ENCODE measurements around the gene SLC6A7.
A peak's percentile ranks its signal among the peaks of the same experiment; 100 is the strongest.
"Not testable (repeated sequence)": the region's sequence is repeated elsewhere in the genome, so short reads cannot be mapped to it uniquely, and the experiment has no call there.

SLC6A7 gene

DNA sequence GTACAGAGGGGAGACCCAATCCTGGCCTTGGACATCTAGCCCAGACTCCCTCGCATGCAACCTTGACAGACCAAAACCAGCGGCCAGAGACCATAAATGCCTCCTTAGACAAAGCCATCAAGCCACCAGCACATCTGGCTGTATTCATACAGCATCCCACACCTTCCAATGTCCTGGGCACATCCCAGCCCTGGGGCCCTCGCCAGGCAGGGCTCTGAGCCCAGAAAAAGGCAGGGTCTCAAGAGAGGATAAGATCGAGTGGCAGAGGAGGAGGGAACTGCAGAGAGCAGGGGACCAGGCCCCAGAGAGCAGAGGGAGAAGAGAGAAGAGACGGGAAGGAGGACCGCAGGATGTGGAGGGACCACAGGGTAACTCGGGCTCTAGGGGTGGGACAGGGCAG is 54.3 kb downstream of the SLC6A7 start:
- no peak for DNase-seq (ENCODE audit: low spot score)

DNA sequence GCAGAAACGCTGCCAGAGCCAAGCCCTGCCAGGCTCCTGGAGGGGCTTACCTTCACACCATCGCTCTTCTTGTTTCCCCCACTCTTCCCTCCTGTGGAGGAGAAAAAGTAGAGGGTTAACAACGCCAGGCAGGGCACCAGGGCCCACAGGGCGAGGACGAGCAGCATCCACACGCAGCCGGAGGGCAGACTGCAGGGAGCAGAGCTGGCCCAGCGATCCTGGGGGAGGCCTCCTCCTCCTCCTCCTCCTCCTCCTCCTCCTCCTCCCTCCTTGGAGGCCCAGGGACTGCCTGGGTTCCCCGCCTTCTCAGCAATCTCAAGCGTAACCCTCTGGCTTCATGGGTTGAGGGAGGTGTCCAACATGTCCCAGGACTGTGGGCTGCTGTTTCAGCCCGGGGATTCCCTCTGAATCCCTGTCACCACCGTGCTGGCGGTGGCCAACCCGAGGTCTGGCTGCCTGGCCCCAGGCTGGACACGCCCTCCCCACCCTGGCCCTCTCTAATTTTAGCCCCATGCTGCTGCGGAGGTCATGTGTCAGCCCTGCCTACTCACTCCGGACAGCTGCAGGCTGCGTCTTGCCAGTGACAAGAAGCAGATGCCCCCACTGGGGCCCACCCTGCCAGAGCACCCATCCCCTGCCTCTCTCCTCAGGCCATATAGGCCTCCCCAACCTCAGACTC is 55.4 kb downstream of the SLC6A7 start:
- peak; percentile 69 for DNase-seq (ENCODE audit: low spot score)

DNA sequence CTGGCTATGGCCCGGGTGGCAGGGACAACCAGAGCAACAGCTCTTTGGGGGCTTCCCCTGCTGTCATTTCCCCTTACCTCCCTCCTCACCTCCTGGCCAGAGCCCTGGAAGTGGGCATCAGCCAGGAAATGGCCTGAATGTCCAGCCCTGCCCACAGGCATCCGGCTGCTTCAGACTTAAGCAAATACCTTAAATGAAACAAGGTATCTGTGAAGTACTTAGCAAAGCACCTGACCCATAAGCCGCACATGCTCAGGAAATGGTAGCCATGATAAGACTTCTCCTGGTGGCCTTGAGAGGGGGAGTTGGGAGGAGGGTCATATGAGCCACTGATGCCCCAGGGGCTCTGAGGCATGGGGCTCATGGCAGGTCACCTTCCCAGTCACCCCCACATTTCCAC is 55.9 kb downstream of the SLC6A7 start:
- DNase-seq (ENCODE audit: low spot score) = no peak

DNA sequence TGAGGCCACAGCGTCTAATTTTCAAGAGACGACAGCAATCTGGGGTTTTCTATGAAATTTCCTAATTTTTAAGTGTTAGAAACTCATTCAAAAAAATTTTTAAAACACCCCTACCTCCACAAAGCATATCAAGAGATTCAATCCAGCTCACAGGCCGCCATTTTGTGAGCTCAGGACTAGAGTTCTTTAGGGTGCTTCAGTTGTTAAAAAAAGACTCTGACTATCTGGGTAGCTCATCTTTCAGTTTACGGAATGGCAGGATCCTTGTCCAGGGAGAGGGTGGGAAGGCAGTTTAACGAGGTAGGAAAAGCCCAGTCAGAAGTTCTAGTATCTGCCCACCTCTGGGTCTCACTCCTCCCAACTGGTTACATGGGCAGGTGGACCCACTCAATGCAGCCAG is 56.6 kb downstream of the SLC6A7 start:
- DNase-seq (ENCODE audit: low spot score) = no peak

DNA sequence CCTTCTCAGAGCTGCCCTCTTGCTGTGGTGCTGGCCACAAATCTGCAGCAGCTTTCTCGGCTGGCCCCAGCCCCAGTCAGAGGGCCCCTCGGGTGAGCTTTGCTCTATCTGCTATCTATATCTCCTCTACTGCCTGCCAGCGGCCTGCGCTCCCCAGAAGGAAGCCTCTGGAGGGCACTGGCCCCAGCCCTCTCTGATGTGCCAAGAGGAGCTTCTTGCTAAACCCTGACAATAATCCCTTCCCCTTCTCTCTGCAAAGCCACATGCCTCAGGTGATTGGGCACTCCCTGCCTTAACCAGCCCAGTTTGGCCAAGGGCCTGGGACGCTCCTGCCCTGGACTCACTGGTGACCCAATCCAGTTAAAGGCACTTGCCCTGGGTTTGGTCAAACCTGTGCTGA is 57.0 kb downstream of the SLC6A7 start:
- no peak for DNase-seq (ENCODE audit: low spot score)

DNA sequence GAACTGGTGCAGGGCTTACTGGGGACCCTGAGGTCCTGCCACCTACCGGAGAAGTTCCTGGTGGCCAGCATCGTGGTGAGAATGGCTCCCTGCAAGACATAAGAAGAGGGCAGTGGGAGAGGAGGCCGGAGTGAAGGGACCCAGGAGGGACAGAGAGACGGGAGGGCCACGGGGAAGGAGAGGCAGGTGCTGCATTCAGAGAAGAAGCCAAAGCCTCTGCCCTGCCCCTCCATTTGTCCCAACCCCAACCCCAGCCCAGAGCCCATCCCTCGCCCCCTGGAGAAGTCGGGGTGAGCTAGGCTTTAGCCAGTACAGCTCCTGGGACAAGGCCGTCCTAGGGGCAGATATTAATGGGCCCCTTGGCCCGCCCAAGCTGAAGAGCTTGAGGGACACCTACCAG is 57.9 kb downstream of the SLC6A7 start:
- DNase-seq (ENCODE audit: low spot score) = no peak

DNA sequence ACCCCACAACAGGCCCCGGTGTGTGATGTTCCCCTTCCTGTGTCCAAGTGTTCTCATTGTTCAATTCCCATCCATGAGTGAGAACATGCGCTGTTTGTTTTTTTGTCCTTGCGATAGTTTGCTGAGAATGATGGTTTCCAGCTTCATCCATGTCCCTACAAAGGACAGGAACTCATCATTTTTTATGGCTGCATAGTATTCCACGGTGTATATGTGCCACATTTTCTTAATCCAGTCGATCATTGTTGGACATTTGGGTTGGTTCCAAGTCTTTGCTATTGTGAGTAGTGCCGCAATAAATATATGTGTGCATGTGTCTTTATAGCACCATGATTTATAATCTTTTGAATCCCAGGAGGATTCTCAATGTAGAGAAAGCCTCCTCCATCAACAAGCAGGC is 58.6 kb downstream of the SLC6A7 start:
- DNase-seq (ENCODE audit: low spot score) = not testable (repeated sequence)

DNA sequence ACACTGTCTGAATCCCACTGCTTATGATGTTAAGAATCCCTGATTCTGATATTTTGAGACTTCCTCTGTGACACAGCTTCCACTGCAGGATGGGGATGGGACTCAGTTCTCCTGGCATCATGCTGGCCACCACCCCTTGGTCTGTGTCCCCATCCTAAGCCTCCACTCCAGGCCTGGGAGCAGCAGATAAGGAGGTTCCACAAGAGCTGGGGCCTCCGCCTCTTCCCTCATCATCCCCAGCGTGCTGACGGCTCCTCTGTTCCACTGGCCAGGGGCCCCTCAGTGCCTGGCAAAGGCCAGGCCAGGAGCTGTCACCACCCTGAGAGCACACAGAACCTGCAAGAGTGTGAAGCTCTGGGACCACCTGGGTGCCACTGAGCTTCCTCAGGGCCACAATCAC is 59.1 kb downstream of the SLC6A7 start:
- DNase-seq (ENCODE audit: low spot score) = no peak

DNA sequence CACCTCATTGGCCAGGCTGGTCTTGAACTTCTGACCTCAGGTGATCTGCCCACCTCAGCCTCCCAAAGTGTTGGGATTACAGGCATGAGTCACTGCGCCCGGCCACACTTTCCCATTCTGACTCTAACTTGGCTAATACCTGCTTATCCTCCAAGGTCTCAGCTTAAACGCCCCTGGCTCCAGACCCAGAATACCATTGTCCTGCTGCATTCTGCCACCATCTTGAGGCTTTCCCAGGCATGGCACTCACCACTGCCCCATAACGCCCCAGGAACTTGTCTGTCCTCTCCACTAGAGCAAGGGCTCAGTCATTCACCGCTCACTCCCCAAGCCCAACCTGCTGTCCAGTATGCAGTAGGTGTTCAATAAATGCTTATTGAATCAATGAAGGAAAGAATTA is 59.9 kb downstream of the SLC6A7 start:
- no peak for DNase-seq (ENCODE audit: low spot score)

DNA sequence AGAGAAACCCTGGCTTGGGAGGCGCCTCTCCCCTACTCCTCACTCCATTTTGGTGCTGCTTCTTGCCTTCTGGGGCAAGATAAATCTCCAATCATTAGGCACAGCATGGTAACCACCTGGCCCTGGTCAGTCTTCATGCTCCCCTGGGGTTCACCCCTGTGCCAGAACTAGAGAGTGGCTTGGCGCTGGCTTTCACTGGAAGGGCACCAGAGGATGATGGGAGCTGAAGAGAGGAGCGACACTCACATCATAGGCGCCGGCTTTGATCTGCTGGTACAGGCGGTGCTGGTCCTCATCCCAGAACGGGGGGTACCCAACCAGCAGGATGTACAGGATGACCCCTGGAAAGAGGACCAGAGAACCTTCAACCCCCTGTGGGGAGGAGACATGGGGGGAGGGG is 61.6 kb downstream of the SLC6A7 start:
- DNase-seq (ENCODE audit: low spot score) = no peak

DNA sequence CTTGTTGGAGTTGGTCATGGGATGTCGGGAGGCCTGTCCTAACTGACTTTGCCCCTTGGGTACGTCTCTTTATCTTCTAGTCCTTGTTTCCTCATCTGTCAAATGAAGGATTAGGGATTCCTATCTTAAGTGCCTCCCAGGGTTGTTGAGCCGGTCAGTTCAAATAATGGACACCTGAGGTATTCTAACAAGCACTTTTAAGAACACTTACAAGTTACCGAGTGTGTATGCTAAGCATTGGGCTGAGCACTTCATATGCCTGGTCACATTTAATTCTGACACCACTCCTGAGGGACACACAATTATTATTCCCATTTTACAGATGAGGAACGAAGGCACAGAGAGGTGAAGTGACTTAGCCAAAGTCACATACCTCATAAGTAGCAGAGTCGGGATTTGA is 62.6 kb downstream of the SLC6A7 start:
- no peak for DNase-seq (ENCODE audit: low spot score)

DNA sequence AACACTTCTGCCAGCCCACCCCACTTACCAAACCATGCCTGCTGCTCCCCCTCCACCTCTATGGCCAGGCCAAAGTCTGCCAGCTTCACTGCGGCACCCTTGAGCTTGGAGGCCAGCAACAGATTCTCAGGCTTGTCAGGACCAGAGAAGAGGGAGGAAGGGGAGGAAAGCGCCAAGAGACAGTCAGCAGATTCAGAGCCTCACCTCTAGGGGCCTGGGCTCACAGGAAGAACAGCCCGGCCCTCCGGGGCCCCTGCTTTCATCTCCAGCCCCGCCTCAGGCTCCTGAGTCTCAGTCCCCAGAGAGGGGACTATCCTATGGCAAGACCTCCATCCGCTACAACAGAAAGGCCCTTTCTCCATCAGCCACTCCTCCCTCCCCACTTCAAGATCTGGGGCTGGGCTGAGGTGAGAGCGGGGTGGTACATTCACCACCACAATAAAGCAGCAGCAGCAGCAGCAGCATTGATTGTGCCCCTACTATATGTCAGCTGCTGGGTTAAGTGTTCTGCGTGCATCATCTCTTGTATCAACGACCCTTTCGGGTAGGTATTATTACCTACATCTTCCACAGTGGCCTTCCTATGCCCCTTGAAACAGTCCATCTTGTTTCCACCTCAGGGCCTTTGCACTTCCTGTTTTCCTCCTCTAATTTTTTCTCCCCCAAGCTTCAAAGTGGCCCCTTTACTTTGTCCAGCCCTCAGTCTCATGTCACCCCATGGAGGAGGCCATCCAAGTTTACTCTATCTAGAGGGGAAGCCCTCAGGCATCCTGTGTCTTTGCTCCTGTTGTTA is 63.8 kb downstream of the SLC6A7 start:
- no peak for DNase-seq (ENCODE audit: low spot score)

DNA sequence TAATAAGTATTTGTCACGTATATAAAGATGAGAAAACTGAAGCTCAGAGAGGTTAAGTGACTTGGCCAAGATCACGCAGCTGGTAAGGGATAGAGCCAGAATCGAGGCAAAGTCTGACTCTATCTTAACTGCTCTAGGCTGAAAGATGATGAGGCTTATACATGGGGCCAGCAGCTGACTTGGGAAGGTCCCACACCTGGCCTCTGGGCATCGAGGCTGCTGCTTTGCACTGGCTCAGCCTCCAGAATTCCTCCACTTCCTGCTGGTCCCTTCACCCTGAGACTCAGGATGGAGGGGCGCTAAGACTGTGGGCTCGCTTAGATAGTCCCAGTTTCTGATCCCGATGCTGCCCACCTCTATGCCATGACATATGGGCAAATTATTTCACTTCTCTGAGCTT is 64.5 kb downstream of the SLC6A7 start:
- DNase-seq (ENCODE audit: low spot score) = no peak

DNA sequence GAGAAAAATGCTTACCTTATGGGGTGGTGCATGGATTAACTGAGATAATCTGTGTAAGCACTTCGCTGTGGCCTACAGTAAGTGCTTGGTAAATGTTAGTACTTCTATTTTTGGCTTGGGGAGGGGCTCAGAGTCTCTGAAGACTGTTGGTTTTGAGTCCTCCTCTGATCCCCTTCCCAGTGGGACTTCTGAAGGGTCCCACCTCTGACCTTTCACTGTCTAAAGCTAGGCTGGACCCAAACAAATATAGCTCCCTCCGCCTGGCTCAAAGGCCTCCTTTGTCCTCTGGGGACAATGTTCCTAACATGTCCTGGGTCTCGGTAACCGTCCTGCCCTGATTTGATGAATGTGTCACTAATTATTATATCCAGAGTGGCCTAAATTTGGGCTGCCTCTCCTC is 64.9 kb downstream of the SLC6A7 start:
- DNase-seq (ENCODE audit: low spot score) = no peak

DNA sequence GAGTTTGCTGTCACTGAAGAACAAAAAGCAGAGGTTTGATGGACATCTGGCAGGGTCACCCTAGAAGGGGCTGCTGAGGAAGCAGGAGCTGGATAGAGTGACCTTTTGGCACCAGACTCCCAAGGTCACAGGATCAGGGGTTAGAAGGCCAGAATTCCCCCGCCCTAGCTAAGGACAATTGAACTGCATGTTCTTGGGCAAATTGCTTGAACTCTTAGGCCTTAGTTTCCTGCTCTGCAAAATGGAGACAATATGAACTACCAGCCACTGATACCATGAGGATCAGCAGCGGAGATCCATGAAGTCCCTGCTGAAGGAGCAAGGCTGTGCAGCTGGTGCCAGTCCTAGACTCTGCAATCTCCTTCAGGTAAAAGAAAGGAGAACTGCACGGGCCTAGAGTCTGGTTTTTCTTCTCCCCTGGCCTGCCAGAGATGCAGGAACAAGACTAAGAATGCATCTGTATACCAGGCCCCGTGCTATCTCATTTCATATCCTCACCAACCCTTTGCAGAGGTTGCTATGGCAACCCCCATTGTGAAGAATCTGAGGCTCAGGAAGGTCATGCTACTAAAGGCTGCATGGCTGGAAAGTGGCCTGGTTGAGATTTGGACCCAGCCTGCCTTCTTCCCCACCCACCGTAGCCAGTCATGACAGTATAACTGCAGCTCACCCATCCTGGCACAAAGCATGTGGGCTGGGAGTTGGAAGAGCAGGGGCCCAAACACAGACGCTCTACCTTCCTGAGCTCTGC is 66.0 kb downstream of the SLC6A7 start:
- no peak for DNase-seq (ENCODE audit: low spot score)

DNA sequence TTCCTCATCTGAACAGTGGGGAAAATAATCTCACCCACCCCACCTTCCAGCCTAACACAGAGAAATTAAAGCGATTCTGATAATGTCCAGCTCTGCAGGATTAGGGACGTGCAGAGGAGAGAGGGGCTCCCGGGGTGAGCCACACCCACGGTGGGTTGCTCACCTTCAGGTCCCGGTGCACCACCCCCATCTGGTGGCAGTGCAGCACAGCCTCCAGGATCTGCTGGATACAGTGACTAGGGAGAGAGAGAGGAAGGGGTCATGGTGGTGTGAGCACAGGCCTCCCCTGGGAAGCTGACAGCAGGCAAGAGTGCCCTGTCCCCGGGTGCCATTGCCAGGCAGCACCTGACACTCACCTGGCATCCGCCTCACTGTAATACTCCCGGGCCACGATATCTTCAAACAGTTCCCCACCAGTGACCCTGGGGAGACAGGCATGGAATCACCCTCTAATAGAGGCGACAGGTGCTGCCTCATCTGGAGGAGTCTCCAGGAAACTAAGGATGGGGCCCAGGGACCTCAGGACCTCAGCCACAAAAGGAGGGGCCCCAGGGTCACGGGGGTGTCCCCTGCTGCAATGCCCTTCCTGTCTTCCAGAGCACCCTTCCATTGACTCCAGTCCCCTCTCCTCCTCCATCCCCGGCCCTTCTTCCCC is 66.7 kb downstream of the SLC6A7 start:
- DNase-seq (ENCODE audit: low spot score) = no peak

DNA sequence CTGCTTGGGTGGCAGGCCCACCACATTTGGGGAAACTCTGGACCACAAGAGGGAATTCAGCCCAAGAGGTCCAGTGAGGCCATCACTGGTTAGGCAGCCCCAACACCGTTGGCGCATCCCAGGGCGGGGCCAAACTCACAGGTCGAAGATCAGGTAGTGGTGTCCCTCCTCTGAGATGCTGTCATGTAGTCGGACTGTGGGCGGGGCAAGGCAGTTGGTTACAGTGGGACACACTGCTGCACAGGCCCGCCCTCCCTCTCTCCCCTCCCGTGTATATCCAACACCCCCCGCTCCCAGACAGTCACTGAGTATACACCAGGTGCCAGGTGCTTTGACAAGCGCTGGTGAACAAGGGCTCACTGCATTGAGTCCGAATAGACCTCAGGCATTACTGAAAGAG is 67.6 kb downstream of the SLC6A7 start:
- DNase-seq (ENCODE audit: low spot score) = no peak

DNA sequence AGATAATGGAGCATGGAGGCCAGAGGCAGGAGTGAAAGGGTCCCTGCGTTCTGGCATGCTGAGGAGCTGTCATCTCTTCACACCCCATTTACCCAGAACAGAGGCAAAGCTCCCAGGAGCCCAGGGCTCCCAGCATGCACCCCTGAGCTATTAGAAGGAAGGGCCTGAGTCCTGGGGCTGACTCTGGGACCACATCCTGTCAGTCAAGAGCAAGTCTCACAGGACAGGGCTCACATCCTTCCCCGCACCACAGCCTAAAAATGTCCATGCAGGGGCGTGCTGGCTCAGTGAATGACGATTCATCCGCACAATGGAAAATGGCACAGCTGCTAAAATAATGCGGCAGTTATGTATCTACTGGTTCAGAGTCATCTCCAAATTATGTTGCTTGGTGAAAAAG is 68.3 kb downstream of the SLC6A7 start:
- DNase-seq (ENCODE audit: low spot score) = no peak
